ENCODE measurements around the gene PITPNM3.

GRCh38 chr17:6555331-6556120 is 829 bp downstream of the PITPNM3 start:
- TF ChIP-seq CTCF (IDR thresholded peaks at IDR 0.05; ENCODE audit: poor library complexity) (no peak), EZH2phosphoT487 (IDR thresholded peaks at IDR 0.05; ENCODE audit: low read depth, severe bottlenecking, unreplicated experiment) (peak; percentile 31)

Measured in hepatocyte (in vitro differentiated cells).